Stimulated activated CD8-positive, alpha-beta memory T cell treated with anti-CD3 and anti-CD28 coated beads, Interleukin-12 subunit alpha, Interleukin-12 subunit beta, amount 100 ng/mL, for 1 hour (primary cell): Measurements from ENCODE around the gene MIDN.
"Not testable (repeated sequence)": the region's sequence is repeated elsewhere in the genome, so short reads cannot be mapped to it uniquely, and the experiment has no call there.

ENCODE experiments used
- DNase-seq: peaks from one replicate; pipeline ENCODE4 v3.0.0-alpha.2; 2020; ENCODE audit warnings: low read depth

Gene MIDN

GRCh38 chr19:1295169-1296012, 47.0 kb downstream of the MIDN start:
- peak; percentile 17 for DNase-seq

- no peak for DNase-seq
These were observed 47.7 kb downstream of the MIDN start for GRCh38 chr19:1296078-1296477.

GRCh38 chr19:1296575-1297271, 48.3 kb downstream of the MIDN start:
- DNase-seq: no peak

- DNase-seq: no peak
These were observed 49.9 kb downstream of the MIDN start for GRCh38 chr19:1298235-1298634.

GRCh38 chr19:1299801-1300200, 51.4 kb downstream of the MIDN start:
- no peak for DNase-seq

GRCh38 chr19:1300744-1301490, 52.5 kb downstream of the MIDN start:
- DNase-seq: no peak

GRCh38 chr19:1302533-1303239, 54.3 kb downstream of the MIDN start:
- no peak for DNase-seq

GRCh38 chr19:1304197-1304924, 56.0 kb downstream of the MIDN start:
- DNase-seq: no peak

- not testable (repeated sequence) for DNase-seq
These were observed 57.0 kb downstream of the MIDN start for GRCh38 chr19:1305354-1305753.

- no peak for DNase-seq
These were observed 58.9 kb downstream of the MIDN start for GRCh38 chr19:1307320-1307719.

- no peak for DNase-seq
These were observed 59.4 kb downstream of the MIDN start for GRCh38 chr19:1307755-1308303.

GRCh38 chr19:1308718-1309117, 60.3 kb downstream of the MIDN start:
- no peak for DNase-seq
